Islet of Langerhans (tissue), 1 donor: ENCODE measurements around the gene ZNF792.
"Not testable (repeated sequence)": the region's sequence is repeated elsewhere in the genome, so short reads cannot be mapped to it uniquely, and the experiment has no call there.

Experiments
- FAIRE-seq: peaks from one replicate; lab custom pipeline; 2011; peaks lifted over from hg19 to GRCh38; lab: Jason Lieb, UNC

ZNF792 gene

DNA sequence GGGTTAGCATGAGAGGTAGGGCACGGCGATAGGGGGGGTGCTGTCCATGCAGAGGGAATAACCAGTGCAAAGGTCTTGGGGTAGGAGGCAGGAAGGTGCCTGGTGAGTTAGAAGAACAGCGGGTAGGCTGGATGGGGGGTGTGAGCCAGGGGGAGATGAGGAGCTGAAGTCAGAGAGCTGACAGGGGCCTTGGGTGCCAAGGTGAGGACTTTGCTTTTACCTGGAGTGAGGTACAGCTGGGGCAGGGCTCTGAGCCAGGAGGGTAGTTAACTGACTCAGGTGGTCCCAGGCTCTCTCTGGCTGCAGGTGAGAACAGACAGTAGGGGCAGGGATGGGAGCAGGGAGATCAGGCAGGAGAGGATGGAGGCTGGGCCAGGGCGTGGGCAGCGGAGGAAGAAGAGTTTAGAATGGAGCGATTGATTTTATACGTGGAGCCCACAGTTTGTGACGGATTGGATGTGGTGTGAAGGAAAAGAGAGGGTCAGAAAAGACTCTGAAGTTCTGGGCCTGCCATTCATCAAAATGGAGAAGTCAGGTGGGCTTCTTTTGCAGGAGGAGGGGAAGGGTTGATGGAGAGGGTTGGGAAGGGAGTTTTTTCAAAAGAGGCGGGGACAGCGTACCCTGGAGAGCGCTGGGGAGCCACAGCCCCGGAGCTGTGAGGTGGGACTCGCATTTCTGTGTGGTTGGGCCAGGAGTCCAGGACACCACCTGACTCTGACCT lies 34.9 kb upstream of the ZNF792 start:
- FAIRE-seq: no peak

DNA sequence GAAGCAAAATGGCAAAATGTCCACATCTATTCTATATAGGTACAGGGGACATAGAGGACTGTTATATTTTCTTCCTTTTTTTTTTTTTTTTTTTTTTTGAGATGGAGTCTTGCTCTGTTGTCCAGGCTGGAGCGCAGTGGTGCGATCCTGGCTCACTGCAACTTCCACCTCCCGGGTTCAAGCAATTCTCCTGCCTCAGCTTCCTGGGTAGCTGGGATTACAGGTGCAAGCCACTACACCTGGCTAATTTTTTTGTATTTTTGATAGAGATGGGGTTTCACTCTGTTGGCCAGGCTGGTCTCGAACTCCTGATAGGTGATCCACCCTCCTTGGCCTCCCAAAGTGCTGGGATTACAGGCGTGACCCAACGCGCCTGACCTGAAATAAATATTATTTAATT lies 34.2 kb upstream of the ZNF792 start:
- not testable (repeated sequence) for FAIRE-seq

DNA sequence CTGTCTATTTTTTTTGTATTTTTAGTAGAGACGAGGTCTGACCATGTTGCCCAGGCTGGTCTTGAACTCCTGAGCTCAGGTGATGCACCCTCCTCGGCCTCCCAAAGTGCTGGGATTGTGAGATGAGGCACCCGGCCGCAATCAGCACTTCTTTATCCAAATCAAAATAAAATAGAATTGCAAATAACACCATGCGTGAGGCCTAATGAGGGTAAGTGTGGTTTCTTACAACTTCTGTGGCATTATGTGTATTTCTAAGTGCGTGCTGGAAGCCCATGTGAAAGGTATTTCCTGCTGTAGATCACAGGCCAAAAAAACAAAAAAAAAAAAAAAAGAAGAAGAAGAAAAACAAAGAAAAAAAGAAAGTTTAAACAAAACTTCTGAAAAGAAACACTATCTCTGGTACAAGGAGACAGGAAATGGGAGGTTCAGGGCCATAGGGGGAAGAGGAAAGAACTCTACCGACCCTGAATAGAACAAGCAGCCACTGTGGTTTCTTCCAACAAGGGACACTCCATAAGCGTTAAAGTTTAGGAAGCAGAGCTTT lies 33.1 kb upstream of the ZNF792 start:
- no peak for FAIRE-seq

DNA sequence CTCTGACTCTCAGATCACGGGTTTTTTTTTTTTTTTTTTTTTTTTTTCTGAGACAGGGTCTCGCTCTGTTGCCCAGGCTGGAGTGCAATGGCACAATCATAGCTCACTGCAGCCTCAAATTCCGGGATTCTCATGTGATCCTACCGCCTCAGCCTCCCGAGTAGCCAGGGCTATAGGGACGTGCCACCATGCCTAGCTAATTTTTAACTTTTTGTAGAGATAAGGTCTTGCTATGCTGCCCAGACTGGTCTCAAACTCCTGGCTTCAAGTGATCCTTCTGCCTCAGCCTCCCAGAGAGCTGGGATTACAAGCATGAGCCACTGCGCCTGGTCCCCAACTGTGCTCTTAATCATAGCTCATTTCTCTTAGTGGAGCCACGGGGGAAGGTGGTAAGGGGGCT lies 31.5 kb upstream of the ZNF792 start:
- no peak for FAIRE-seq

DNA sequence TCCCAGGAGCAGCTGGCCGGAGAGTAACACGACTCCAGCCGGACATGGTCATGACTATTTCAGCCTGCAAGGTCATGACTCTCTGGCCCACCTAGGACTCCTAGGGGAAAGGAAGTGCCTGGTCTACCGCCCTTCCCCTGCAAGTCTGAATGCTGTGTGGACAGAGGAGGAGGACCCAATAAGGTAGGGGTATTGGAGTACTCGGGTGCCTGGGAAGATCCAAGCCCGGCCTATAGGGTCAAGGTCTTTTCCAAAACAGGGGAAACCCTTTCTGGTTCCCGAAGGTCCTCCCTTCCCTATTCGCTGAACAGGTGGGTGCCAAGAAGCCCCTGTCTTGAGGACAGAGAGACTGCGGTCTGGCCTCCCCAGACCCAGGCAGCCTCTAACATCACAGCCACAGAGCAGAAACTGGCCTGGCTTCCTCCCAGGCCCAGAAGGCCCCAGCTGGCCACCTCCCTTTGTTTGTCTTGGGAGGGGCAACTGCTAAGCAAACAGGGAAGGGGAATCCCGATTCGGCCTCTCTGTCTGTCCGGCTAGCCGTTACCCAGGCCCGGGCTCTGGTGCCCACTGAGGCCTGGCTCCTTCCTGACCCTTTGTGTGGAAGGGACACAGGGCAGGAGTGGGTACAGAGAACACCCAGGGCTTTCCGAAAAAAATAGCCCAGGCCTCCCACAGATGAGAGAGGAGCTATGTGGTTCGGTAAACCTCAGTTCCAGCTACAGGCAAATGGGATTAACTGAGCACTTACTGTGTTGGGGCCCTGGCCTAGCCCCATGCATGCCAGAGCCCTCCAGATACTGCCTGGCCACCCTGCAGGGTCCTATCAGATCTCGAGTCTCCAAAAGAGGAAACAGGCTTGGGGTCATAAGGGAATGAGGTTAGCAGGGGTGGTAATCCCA lies 30.9 kb upstream of the ZNF792 start:
- no peak for FAIRE-seq

DNA sequence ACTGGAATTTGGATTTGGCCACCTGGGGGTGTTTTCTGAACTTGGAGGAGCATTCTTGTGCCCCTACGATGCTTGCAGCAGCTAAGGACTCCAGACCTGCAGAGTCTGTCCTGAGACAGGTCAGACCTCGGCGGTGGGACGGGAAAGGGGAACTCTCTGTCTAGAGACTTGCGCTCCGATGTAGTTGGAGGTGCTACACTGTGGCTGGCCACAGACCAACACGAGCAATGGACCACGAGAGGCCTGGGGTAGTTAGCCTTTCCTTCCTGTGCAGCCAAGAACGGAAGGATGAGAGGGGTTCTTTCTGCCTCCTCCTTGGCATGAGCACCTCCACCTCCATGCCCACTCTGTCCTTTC lies 30.2 kb upstream of the ZNF792 start:
- no peak for FAIRE-seq

DNA sequence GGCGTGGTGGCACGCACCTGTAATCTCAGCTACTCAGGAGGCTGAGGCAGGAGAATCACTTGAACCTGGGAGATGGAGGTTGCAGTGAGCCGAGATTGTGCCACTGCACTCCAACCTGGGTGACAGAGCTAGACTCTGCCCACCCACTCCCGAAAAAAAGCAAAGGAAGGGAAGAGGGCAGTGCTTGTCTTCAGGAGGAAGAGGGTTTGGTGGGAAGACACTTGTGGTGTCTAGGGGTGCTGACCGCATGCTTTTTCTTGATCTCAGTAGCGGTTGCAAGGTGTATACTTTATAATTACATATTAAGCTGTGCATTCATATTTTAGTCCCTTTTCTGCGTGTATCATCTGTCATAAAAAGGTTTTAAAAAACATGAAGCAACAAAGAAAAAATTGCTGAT lies 28.6 kb upstream of the ZNF792 start:
- FAIRE-seq: not testable (repeated sequence)

DNA sequence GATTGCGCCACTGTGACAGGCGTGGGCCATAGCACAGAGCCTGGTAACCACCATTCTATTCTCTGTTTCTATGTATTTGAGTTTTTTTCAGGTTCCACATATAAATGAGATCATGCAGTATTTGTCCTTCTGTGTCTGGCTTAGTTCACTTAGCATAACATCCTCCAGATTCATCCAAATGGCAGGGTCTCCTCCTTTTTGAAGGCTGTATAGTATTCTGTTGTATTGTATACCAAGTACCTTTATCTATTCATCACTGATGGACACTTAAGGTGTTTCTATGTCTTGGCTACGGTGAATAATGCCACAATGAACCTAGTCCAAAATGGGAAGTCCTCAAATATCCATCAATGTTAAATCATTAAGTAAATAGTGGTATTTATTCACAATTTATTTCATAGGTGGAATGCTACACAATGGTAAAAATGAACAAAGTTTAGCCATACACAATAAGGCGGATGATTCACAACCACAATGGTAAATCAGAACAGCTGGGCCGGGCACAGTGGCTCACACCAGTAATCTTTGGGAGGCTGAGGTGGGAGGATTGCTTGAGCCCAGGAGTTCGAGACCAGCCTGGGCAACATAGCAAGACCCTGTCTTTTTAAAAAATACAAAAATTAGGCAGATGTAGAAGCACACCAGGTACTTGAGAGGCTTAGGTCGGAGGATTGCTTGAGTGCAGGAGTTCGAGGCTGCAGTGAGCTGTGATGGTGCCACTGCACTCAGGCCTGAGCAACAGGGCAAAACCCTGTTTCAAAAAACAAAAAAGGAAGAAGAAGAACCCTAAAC lies 27.7 kb upstream of the ZNF792 start:
- no peak for FAIRE-seq

DNA sequence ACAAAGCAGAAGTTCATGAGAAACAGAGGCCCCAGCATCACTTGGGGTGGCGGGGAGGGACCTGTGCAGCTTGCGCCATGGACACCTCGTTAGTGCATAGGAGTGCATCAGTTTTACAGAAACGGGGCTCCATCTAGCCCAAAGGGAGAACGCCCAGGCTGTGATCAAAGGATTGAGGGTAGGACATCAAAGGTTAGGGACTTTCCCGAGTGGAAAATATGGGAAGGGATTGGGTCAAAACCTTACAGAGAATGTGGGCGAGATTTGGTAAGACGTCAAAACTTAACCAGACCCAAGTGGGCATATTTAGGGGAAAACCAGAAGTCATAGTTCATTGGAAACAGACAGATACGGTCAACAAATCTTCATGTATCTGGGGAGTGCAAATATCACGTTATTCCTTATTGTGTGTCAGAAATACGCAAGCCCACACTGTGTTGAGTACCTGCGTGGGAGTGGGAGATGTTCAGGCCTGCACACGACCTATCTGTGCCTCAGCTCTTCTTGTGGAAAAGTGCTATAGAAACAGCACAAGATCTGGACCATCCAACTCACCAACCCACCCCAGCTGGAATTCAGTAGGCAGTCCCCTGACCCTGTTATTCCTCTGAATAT lies 26.7 kb upstream of the ZNF792 start:
- FAIRE-seq: no peak

DNA sequence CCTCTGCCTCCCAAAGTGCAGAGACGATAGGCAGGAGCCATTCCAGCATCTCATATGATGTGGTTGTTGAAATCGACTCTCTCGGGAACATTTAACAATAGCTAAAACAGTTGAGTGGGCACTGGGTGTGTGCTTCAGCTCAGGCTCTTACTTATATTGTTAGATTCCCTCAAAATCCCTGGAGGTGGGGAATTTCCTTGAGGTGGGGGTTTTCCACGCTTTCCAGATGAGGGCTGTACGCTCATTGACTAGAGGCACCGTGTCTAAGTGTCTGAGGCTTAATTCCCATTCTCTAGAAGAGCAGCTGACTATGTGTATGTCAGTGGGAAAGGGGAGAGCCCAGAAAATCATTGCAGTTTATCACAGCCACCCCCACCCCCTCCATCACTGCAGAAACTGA lies 25.3 kb upstream of the ZNF792 start:
- no peak for FAIRE-seq

DNA sequence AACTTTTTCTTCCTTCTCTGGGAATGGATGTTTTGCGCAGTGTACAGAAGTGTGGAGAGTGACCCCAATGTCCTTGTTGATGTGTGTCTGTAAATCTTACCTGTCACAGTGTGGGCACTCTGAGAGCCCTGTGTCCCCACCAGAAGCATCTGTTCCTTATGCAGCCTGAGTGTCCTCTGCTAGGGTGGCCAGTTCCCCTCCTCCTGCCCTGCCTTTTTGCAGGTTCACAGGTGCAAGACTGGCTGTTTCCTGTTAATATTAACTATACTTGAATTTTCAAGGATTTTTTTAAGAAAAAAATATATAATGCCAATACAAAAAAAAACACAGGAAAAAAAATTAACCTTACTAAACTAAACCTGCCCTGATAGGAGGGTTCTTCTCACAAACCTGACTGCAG lies 24.1 kb upstream of the ZNF792 start:
- no peak for FAIRE-seq

DNA sequence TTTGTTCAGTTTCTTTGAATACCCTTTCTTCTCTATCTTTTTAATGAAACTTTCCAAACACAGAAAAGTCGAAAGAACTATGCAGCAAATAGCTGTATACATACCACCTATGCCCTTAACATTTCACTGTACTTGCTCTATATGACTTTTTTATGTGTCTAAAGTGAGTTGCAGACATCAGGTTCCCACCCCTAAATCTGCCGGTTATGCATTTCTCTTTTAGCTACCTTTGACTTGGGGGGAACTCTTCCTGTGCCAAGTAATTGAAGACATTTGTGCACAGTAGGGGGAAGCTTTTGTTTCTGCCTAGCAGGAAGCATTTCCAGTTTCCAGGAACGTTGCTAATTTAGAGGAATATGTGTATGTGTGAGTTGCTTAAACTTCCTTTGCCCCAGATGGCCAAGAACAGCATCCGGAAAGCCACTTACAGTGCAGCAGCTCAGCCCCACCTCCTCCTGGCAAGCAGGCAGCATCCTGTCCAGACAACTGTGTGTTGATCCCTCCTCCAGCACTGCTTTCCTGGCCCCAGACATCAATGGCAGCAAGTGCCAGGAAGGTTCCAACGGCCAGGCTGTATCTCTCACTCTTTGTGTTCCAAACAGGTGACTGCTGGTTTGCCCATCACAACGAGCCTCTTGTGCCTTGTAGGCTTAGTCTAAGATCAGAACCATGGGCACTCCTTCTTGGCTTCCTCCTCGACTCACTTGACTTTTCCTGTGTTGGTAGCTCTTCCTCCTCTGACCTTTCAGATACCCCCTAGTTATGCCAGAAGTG lies 21.4 kb upstream of the ZNF792 start:
- FAIRE-seq: no peak

DNA sequence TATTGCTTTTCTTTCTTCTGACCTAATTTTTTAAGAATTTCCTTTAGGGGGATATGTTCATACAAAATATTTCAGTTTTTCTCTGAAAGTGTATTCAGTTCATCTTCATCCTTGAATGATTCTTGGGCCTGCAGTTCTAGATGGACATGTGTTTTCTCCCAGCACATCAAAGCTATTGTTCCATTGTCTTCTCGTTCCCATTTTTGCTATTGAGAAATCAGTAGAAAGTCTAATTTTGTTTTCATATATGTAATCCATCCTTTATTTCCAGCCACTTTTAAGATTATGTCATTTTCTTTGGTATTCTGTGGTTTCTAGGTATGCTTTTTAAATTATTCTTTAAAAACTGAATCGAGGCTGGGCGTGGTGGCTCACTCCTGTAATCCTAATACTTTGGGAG lies 20.3 kb upstream of the ZNF792 start:
- FAIRE-seq: no peak

DNA sequence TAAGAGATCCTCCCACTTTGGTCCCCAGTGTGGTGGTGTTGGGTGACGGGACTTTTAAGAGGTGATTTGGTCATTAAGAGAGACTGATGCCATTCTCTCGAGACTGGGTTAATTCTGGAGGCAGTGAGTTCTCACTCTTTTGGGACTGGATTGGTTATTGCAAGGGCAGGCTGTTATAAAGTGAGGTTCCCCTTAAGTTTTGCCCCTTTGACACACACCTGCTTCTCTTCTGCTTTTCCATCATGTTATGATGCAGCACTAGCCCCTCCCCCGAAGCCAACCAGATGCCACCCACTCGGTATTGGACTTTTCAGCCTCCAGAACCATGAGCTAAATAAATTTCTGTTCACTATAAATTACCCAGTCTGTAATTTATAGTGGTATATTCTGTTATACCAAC lies 19.8 kb upstream of the ZNF792 start:
- no peak for FAIRE-seq

DNA sequence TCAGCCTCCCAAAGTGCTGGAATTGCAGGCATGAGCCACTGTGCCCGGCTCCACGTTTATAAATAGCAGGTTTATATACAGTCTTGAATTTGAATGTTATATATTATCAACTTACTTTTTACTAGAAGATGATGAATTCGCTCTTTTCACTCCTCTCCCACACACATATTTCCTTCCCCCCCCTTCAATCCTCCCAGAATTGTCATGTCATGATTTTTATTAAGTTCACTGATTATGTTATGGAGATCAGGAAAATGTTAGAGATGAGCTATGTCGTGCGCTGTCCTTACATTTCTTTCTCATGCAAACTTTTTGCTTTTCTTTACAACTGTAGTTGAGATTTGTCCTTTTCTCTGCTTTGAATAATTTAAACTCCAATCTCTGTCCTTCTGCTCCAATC lies 18.2 kb upstream of the ZNF792 start:
- FAIRE-seq: no peak

DNA sequence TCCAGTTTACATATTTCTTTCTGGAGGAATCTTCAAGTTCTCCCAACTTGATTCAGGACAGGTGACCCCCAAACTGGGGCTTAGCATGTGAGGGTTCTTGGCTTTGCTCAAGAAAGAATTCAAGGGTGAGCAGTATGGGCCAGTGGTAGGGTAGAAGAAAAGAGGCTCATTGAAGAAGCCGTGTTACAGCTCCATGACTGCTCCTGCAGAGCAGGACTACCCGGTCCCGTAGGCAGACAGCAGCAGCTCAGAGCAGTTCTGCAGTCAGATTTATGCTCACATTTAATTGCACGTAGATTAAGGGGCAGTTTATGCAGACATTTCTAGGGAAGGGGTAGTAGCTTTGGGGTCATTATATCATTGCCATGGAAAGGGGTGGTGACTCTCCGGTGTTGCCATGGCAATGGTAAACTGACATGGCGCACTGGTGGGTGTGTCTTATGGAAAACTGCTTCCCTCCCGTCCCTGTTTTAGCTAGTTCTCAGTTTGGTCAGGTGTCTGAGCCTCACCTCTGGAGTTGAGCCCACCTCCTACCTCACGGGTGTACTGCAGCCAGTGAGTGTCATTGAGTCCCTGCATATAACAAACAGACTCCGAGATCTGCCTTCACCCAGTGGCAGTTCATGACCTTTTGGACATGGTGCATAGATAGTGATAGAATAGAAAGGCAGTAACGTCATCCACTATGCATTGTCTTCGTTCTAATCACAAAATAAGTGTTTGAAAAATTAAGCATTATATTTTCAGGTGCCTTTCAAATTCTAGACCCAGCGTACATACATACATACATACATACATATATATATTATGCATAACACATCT lies 16.0 kb upstream of the ZNF792 start:
- FAIRE-seq: no peak

DNA sequence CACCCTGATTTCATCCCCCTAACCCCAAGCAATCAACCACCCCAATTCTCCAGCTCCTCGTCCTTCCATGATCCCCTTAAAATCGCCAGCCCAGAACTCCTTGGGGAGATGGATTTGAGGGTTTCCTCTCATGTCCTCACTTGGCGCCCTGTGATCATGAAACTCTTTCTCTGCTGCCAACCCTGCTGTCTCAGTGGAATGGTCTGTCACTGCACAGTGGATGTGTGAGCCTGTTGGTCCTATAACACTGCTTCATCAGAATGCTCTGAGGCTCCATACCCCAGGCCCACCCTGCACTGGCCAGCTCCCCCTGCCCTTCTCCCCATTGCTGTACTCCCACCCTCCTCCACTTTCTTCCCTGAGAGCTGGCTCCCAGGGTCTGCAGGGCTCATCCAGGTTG lies 12.6 kb upstream of the ZNF792 start:
- no peak for FAIRE-seq

DNA sequence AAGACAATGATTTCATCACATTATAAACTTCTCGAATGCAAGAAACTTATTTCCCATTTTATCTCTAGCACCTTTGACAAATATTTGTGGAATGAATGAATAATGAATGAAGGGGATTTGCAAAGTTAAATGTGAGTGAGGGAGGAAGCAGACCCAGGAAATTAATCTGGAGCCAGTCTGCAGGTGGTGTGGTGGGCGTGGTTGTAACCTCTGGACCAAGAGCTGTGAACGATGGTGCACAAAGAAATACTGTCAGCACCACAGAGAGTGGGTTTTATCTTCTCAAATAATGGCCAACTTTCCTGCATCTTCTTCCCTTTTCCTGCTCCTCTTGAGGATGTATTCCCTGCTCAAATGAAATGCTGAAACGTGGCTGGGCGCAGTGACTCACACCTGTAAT lies 11.0 kb upstream of the ZNF792 start:
- FAIRE-seq: no peak

DNA sequence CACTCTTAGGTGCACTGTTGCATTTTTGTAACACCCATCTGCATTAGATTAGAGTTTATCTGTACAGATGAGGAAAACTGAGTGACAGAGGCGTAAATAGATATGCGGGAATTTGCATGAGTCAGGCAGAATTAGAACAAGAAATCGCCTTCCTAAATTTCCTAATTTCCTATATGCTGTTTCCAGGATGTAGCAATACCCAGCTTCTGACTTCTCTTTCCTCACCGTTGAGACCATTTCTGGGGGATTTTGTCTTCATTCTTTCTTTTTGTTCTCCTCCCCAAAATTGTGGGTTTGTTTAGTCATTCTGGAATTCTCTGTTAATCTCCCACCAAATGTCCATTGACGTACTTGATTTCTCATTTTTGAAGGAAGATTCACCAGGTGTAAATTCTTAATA lies 10.6 kb upstream of the ZNF792 start:
- no peak for FAIRE-seq

DNA sequence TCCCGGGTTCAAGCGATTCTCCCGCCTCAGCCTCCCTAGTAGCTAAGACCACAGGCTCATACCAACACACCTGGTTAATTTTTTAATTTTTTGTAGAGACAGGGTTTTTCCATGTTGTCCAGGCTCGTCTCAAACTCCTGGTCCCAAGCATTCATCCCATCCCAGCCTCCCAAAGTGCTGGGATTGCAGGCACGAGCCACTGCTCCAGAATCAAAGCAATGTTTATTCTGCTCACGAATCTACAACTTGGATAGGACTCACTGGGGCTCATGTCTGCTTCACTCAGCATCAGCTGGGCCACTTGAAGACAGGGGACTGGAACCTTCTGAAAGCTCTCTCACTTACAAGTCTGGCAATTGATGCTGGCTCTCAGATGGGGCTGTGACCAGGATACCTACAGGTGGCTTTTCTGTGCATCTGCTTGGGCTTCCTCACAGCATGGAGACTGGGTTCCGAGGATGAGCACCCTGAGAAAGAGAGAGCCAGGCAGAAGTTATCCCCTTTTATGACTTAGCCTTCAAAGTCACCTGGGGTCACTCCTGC lies 8.2 kb upstream of the ZNF792 start:
- FAIRE-seq: no peak
